Vagina (tissue), 2 donors: ENCODE results near the gene TEX44.

Source experiments
- CTCF ChIP-seq, 3 experiments: fragments of 450-650 bp in 2 of 3; fragments of 200-600 bp in 1 of 3; sonication (generic) in 1 of 3; IDR thresholded peaks; one replicate each; pipeline ENCODE4 v1.5.1; 2017 to 2019; ENCODE audit warnings: antibody characterized with exemption in 3 of 3, mild to moderate bottlenecking in 2 of 3, moderate library complexity in 2 of 3
- POLR2A ChIP-seq, 2 donors: fragments of 450-650 bp; IDR thresholded peaks; one replicate each; pipeline ENCODE4 v1.6.1; 2017; ENCODE audit warnings: antibody characterized with exemption in 2 of 2, mild to moderate bottlenecking in 2 of 2, moderate library complexity in 2 of 2
- POLR2AphosphoS5 ChIP-seq, 2 donors: sonication (generic); formaldehyde crosslinking; IDR thresholded peaks; one replicate each; pipeline ENCODE4 v1.9.0; 2017; ENCODE audit warnings: antibody characterized with exemption in 2 of 2, mild to moderate bottlenecking in 2 of 2, low read depth in 1 of 2; ENCODE audit not compliant: insufficient read depth in 1 of 2

- TF ChIP-seq POLR2AphosphoS5 (IDR thresholded peaks at IDR 0.05; ENCODE audit: insufficient read depth in 1 of 2, low read depth in 1 of 2) (no peak), CTCF (IDR thresholded peaks at IDR 0.05) (peak in 2 of 3 experiments; percentile 43 to 59), POLR2A (IDR thresholded peaks at IDR 0.05) (no peak)
These were observed 29.2 kb upstream of the TEX44 start for GRCh38 chr2:231563378-231563961.
